T-helper 1 cell (primary cell): ENCODE data around the gene PELO.

Experiments used
- DNase-seq, 5 donors: peaks; one replicate each; pipeline ENCODE4 v3.0.0-alpha.2; 2012 to 2020

Gene PELO

DNA sequence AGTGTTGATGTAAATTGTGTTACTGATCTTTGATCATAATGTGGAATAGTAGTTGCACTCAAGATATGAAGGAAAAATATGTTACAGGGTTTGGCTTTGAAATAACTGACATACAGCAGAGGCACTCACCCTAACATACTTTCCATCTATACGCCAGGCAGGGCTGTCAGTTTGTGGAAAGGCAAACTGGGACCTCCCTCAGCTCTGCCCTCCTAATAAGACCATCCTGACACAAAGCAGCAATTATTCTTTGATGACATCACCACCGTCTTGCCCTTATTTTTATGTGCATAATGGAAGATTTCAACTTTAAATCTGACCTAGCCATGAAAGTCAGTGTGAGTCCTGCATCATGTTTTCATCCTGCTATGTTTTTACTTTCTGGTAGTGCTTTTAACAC, 42.9 kb downstream of the PELO start:
- DNase-seq, result no peak

DNA sequence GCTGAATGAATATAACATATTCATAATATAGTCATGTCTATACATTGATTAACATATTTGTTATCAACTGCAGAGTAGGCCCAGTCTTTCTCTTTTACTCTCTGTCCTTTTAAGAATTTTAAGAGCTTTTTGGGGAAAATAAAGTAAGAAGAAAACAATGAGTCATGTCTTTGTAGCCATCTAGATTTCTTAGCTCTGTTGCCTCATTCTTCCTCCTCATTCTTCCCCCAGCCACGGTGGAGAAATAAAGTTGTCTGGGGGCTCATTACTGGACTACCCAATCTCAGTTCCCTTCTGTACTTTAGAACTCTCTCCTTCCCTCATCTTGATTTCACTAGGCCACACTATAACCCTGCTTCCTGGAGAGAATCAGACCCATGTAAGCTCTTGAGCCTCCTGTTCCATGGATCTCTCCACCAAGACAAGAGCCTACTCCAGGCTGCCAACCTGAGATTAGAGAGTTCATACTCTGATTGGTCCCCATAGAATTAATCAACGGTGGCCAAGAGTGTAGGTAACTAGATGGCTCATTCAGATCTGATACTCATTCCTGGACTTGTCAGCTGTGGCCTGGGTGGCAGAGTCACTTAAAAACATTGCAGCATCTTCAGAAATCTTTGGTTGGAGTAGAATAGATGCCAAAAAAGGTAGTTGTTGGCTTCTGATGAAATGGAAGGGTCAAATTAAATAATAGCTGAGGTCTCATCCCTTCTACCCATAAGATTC, 44.2 kb downstream of the PELO start:
- no peak for DNase-seq

DNA sequence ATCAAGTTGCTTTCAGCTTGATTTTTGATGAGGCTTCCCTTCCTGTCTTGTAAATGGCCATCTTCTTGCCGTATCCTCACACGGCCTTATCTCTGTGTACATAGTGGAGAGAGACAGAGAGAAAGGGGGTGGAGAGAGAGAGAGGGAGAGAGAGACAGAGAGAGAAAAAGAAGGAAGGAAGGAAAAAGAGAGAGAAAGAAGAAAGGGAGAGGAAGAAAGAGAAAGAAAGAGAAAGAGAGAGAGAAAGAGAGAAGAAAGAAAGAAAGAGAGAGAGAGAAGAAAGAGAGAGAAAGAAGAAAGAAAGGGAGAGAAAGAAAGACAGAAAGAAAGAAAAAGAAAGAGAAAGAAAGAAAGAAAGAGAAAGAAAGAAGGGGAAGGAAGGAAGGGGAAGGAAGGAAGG, 46.6 kb downstream of the PELO start:
- DNase-seq, result no peak

DNA sequence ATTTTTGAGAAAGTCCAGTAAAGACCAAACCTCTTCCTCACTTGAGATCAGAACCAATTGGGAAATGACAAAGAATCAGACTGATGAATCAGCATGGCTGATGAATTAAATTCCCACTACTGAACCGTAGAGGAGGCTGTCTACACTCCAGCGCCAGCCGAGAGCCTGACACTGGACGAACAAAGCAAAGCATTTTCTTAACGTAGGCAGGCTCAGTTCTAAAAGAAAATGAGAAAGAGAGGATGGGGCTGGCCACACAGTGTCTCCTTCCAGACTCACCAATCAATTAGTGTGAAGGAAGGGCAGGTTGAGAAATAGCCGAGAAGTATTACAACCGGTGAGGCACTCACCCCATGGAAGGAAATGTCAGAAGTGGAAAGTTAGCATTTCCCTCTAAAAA, 49.4 kb downstream of the PELO start:
- DNase-seq, result no peak
